Activated CD8-positive, alpha-beta memory T cell treated with anti-CD3 and anti-CD28 coated beads, Interleukin-2, amount 50 U/mL, for 1 hour (primary cell): ENCODE measurements around the gene CASKIN1.

Experiments used
- DNase-seq: peaks from one replicate; pipeline ENCODE4 v3.0.0-alpha.2; 2020; ENCODE audit errors: extremely low read depth

The CASKIN1 gene

DNA sequence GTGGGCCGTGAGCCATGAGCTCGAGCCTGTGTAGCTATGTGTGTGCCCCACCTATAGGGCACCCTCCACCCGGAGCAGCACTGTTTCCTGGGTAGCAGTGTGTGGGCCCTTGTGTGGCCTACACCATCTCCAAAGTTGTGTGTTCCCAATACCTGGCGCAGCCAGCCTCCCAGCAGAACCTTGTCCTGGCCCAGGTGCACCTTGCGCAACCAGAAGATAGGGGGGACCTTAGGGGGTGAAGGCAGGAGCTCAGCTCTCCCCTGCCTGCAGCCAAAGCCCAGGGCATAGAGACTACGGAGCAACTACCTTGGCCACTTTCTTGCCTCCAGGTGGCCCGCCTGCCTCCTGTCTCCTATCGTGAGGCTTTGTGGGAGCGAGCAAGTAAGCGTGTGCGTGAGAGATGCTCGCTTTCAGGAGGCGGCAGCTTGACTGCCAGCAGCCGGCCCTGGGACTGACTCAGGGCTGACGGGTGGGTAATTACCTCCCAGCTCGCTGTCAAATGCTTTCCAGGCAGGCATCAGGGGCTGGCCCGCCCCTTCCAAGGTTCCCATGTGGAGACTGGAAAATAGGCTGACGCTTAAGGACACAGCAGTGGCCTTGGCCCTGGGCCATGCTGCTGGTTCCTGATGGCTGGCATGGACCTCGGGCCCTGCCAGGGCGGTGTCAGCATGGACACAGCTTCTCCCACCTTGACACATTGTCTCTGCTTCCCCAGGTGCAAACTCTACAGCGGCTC, 21.8 kb downstream of the CASKIN1 start:
- DNase-seq = no peak

DNA sequence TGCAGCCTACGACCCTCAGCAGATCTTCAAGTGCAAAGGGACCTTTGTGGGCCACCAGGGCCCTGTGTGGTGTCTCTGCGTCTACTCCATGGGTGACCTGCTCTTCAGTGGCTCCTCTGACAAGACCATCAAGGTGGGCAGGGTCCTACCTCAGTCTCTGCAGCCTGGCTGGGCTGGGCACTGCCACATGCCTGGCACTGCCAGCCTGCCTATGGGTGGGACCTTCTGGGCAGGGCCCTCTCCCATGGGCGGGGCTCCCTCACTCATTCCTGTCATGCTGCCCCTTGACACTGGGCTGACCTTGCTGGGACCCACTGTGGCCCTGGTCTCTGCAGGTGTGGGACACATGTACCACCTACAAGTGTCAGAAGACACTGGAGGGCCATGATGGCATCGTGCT, 22.5 kb downstream of the CASKIN1 start:
- DNase-seq = no peak

DNA sequence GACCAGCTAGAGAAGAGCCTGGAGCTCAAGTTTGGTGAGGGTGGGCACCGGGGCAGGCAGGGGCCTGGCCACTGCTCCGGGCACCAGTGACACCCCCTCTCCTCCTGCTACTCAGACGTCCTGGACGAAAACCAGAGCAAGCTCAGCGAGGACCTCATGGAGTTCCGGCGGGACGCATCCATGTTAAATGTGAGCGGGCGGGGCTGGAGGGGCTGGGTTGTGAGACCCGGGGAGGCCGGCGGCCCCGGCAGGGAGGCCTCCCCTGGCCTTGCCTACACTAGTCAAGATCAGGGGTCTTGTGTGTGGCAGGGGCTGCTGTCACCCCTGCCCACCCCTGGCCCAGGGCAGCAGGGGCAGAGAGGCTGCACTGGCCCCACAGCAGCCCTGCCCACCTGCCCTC, 23.0 kb downstream of the CASKIN1 start:
- no peak for DNase-seq

DNA sequence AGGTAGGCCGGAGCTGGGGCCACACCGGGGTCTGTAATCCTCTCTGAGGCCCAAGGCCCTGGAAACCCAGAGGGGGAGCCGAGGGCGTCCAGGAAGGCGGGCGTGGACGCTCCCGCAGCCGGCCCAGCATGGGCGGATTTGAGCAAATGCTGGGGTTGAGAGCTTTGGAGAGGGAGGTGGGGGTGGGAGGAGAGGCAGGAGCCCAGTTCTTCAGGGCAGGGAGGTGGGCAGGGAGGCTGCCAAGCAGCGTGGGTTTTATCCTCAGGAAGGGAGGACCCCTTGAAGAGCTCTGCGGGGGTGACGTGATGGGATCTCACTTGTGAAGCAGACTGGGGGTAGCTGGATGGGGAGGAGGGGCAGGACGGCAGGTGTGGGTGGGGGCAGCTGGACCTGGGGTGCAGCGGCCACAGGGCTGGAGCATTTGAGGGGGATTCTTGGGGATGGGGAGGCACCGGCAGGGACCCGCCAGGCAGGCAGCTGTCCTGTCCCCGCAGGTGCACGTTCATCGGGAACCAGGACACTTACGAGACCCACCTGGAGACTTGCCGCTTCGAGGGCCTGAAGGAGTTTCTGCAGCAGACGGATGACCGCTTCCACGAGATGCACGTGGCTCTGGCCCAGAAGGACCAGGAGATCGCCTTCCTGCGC, 23.6 kb downstream of the CASKIN1 start:
- no peak for DNase-seq

DNA sequence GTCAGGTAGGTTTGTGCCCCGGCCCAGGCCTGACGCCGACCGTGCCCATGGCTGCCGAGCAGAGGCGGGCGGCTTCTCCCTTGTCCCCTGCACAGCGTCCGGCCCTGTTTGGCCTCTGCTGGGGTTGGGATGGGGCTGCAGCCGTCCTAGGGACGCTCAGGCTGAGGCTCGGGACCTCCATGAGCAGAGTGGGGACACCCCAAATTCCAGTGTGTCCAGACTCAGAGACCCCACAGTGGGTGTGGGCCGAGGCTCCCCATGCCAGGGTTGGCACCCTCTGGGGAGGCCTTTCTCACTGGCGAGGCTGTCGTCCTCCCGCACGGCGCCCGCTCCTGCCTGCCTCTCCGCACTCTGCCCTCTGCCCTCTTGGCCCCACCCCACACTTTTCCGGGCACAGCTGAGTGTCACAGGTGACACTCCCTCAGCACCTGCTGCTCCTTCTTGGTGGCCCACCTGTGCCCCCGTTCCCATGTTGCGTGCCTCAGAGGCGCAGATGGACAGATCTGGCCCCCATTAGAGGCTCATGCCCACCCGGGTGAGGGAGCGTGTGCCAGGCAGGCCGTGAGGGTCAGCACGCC, 24.7 kb downstream of the CASKIN1 start:
- DNase-seq = no peak

DNA sequence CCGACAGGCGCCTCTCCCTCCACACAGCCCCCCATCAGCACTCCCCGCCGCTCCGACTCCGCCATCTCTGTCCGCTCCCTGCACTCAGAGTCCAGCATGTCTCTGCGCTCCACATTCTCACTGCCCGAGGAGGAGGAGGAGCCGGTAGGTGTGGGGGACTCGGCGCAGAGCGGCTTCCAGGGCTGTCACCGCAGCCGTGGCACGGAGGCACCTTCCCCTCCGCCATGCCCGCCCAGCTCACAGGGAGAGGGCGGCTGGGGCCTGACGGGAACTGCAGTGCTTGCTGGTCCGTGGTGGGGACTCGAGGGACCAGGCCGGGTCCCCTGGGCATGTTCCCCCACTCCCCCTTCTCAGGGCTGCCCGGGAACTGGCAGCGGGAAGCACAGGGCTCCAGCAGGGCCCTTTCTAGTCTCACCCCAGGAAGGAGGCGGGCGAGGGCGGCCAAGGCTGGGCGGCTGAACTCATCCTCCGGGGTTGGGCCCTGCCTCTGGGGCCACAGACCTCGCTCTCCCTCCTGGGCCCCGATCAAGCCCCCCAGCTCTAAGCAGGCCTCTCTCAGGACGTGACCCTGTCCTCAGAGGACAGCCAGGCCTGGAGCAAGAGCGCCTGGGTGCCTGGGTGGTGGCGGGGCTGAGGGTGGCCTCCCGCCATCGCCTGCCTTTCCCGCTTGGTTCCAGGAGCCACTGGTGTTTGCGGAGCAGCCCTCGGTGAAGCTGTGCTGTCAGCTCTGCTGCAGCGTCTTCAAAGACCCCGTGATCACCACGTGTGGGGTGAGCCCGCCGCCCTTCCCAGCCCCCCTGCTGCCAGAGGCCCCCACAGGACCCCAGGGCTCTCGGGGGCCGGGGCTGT, 25.6 kb downstream of the CASKIN1 start:
- DNase-seq = no peak

DNA sequence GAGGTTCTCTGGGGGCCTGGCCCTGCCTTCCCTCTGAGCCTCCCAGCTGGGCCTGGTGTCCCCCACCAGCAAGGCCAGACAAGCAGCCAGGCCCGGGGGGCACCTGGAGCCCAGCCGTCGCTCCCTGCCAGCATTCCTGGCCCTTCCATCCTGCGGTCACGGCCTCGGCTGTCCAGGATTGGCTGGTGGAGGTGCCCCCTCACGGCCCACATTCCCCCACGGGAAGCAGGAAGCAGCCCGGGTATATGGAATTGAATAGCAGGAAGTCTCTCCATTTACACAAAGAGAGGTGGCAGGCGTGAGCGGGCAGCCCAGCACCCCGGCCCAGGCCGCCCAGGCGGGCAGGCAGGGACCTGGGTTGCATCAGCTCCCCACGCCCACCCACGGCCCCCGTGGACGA, 26.3 kb downstream of the CASKIN1 start:
- no peak for DNase-seq

DNA sequence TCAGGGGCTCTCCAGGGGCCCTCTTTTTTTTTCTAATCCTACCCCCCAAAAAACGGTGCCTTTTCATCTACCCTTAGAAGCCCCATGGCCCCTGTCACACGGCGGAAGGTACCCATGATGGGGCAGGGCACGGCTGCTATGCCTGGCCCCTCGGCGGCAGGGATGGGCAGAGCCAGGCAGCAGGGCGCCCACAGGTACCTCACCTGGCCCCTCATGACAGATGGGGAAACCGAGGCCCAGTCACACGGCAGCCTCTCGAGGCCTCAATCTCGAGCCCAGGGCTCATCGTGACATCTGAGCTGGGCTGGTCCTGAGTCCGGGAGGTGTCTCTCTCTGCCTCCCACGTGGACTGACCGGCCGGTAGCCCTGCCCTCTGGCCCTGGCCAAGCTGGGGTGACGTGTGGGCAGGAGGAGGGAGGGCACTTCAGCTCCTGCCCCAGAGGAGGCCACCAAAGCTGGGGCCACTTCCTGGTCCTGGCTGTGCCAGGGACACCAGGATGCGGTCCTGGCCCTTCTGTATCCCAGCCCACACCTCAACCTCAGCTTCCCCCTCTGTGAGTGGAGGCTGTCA, 29.3 kb downstream of the CASKIN1 start:
- no peak for DNase-seq

DNA sequence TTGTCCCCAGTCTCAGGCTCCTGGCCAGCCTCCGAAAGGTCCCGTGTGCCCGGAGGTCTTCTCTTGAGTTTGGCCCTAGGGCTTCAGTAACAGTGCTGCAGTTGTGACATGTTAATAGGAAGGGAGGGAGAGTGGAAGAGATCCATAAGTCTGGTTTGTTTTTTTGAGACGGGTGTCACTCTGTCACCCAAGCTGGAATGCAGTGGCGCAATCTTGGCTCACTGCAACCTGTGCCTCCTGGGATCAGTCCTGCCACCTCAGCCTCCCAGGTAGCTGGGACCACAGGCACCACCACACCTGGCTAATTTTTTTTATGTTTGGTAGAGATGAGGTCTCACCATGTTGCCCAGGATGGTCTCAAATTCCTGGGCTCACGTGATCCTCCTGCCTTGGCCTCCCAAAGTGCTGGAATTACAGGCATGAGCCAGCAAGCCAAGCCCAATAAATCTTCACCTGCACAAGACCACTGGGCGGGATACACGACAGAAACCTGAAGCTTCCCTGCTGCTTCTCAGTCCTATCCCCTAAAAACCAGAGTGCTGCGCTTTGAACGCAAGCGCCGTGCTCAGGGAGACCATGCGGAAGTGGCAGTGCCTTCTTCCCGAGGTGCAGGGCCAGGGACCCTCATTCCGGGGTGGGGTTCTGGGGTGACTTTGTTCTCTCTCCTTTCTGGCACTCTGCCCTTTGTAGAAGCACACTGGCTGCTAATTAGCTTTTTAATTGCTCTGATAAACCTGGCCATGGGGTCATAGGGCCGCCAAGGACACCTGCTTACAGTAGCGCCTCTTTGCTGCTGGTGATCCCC, 29.9 kb downstream of the CASKIN1 start:
- DNase-seq = no peak

DNA sequence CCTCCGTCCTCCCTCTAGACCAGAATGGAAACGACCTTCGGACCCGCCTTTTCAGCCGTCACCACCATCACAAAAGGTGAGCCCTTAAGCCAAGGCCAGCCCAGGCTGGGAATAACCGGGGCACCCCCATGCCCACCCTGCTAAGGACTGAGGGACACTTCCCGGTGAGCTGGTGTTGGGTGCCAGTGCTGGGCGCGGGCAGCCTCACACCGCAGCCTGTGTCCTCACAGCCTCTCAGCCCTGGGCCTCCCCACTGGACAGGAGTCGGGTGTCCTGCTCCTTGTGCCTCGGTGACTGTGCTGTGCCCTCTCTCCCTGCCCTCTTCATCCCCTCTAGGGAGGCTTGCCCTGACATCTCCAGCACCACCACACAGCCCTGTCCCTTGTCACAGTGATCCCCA, 30.5 kb downstream of the CASKIN1 start:
- no peak for DNase-seq

DNA sequence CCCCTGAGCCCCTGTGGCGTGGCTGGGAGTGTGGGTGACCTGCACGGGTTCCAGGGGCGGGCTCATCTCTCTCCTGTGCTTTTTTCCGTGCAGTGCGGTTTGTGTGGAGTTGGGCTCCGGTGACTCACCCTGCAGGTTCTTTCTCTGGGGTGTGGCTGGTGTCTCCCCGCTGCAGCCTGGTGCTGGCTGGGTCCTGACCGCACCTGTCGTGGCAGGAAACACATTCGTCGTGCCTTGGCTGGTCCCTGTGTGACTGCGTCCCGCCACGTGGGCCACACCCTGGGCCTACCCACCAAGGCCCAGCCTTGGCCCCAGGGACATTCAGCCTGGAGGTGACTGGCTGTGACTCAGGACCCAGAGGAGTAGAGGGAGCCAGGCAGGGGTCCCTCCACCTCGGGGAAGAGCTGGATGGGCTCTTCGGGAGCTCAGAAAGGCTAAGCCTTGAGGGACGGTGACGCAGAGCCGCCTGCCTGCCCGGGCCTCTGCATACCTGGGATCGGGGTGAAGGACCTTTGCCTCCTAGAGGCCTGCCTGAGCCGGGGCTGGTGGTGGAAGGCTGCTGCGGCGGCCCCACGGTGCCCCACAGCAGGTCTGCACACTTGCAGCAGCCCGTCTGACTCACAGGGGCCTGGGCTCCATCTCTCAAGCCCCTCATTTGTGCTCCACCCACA, 33.1 kb downstream of the CASKIN1 start:
- no peak for DNase-seq

DNA sequence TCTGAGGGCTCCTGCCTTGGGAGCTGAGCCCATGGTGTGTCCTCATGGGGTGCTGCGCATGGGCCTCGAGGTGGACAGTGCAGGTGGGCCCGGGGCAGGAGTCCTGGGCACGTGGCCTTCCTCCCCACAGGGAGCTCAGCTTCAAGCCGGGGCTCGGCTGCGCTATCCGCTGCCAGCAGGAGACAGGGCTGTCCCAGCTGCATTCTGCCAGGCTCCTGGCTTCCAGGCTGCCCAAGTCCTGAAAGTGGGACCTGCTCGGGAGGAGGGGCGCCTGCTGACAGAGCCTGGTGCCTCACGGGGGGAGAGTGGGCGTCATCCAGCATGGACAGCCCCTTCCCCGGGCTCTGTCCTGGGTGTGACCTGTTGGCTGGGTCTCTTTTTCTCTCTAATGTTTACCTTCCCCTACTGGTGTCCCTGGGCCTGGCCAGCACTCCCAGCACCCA, 33.7 kb downstream of the CASKIN1 start:
- DNase-seq = no peak

DNA sequence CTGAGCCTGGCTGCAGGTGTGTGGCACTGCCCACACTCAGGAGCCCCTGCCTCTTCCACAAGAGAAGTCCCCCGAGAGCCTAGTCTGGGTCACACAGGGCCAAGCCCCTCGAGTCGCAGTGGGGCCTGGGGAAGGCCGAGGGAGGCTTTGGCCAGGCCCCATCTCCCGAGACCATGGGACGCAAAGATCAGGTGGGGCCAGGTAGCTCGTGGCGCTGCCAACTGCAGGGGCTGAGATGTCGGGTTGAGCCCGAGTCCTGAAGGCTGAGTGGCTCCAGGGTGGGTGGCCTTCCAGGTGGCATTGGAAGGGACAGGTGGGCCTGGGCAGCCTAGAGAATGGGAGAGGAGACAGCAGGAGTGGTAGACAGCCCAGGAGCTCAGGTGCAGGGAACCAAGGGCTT, 34.5 kb downstream of the CASKIN1 start:
- no peak for DNase-seq

DNA sequence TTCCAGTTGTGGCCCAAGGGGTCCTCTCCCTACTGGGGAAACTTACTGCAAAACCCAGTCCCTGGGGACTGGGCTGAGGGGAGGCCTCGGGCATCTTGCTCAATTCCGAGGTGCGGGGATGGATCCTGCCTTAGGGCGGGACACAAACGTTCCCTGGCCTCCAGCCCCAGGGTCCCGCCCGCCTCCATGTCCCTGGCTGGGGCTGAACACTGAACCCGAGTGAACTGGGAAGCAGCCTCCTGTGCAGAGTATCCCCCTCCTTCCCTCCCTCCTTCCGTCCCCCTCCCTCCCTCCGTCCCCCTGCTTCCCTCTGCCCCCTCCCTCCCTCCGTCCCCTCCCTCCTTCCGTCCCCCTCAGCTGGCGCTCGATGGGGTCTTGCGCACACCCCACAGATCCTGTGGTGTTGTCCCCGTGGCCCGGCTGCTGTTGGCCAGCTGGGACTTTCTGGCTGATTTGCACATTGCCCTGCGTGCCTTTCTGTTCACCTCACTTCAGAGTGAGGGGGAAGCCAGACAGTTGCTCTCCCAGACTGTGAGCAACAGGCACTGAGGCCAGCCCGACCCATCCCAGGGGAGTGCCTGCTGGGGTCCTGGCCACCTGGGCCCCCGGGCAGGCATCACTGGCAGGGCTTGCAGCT, 35.4 kb downstream of the CASKIN1 start:
- no peak for DNase-seq

DNA sequence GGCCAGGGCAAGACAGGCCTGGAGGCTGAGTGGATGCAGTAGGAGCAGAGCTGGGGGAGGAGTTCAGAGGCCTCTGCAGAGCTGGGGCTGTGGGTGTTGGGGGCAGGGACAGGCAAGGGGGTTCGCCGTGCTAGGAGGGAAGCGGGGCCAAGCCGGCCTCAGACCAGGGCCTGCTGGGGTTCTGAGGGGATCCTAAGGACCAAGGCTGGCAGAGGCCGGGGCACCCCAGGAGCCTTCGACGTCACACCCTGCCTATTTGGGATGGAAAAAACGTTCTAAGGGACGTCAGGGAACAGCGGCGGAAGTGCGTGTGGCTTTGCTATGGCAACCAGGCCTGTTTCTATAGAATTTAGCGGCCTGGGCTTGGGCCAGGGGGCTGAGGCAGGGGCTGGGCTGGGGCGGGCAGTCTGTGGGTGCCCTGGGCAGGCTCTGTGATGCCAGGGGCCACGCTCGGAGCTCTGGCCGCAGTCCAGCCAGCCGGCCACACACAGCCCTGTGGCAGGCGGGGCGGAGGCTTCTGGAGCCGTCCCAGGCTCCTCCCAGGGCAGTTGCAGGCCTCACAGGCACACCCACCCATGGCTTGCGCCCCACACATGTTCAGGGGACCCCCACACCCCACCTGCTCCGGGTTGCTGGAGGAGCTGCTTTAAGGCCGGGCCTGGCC, 37.1 kb downstream of the CASKIN1 start:
- DNase-seq = no peak

DNA sequence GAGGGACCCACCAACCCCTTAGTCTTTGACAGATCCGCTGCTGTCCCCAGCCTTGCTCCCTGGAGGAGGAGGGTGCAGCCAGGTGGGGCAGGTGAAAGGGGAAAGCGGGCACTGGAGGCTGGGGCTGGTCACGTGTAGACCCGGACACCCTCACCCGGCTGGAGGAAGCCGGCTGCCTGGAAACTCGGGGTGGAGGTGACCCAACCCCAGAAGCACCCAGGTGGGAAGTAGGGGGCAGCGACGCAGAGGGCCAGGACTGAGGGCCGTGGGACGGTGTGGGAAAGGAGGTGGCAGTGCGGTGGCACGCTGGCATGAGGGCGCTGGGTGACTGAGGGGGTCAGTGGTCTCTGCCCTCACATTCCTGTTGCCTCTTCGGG, 38.2 kb downstream of the CASKIN1 start:
- no peak for DNase-seq

DNA sequence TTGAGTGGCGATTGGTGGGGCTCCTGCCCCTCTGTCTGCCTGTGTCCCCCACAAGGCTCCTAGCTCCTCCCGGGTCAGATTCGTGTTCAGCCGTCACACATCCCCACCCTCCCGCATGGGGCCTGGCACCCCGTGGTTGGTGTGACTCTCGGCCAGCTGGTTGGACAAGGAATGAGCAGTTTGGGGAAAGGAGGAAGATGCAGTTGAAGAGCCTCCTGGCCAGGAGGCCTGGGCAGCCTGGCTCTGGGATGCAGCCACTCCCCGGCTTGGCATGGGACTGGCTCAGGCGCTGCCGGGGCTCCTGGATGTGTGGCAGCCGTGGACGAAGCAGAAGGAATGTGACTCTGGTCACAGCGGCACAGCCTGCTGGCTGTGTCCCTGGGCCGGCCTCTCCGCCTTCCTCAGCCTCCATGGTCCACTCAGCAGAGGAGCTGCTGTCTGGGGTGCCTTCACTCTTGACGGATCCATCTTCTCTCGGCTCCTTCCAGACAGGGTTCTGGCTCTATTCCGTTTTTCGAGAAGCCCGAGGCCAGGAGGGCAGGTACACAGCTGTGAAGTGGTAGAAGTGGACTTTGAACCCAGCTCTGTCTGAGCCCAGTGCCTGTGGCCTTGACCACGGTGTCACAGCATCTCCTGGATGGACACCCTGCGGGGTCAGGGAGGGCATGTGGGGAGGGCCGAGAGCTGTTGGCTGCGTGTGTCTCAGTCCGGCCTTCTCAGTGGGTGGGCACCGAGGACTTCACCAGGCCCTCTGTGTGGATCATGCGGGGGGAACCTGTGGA, 38.7 kb downstream of the CASKIN1 start:
- no peak for DNase-seq

DNA sequence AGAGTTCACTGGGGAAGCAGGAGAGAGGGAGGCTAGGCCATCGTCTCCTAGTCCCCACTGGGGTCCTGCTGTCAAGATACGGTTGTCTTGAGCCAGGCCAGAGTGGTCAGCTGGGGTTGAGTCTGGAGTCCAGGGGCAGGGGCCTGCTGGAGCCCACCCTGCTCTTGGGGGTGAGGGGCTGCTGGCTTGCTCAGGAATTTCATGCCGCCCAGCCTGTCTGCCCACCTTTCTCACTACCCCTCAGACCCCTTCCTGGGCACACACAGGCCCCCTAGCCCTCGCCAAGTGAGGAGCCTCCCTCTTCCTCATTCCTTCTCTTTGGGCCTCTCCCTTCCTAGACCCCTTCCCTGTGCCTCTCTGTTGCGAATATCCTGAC, 39.6 kb downstream of the CASKIN1 start:
- no peak for DNase-seq
